SU-DHL-6 (cell line): ENCODE results near the gene GTPBP10.
A peak's percentile ranks its signal among the peaks of the same experiment; 100 is the strongest.

Experiments
- H2AFZ ChIP-seq: fragments of 200-600 bp; sonication (generic); 2 replicates; pipeline ENCODE4 v1.6.1; 2014; ENCODE audit warnings: low read depth, mild to moderate bottlenecking, moderate library complexity, mixed read lengths, antibody characterized with exemption, low read length; ENCODE audit not compliant: severe bottlenecking
- H3F3A ChIP-seq: fragments of 200-600 bp; shearing (Covaris generic); 2 replicates; pipeline ENCODE4 v1.6.0; 2016; ENCODE audit warnings: antibody characterized with exemption, mild to moderate bottlenecking; ENCODE audit not compliant: insufficient read depth
- H3K27ac ChIP-seq: fragments of 200-600 bp; sonication (generic); 2 replicates; pipeline ENCODE4 v1.5.1; 2016; ENCODE audit warnings: low read depth, mild to moderate bottlenecking, low read length, moderate library complexity, mixed read lengths
- H3K27me3 ChIP-seq: fragments of 200-600 bp; sonication (generic), shearing (Covaris generic); 2 replicates; pipeline ENCODE4 v1.6.0; 2014; ENCODE audit warnings: mild to moderate bottlenecking, low read length
- H3K36me3 ChIP-seq: fragments of 200-600 bp; sonication (generic); 2 replicates; pipeline ENCODE4 v1.6.1; 2014; ENCODE audit warnings: mild to moderate bottlenecking, low read length, mixed read lengths
- H3K4me2 ChIP-seq: fragments of 300-600, 200-600 bp; shearing (Covaris generic), sonication (generic); 2 replicates; pipeline ENCODE4 v1.6.0; 2014; ENCODE audit warnings: low read length, low read depth, mild to moderate bottlenecking; ENCODE audit not compliant: poor library complexity, severe bottlenecking
- H3K4me3 ChIP-seq: fragments of 200-600 bp; sonication (generic); 2 replicates; pipeline ENCODE4 v1.5.1; 2014; ENCODE audit warnings: antibody characterized with exemption, low read length, mild to moderate bottlenecking, mixed read lengths; ENCODE audit not compliant: insufficient read depth, poor library complexity, severe bottlenecking
- H3K79me2 ChIP-seq: fragments of 200-600 bp; sonication (generic); 2 replicates; pipeline ENCODE4 v1.6.1; 2014; ENCODE audit warnings: mild to moderate bottlenecking, low read length, moderate library complexity; ENCODE audit not compliant: insufficient read depth
- H3K9ac ChIP-seq: fragments of 200-600 bp; sonication (generic); 2 replicates; pipeline ENCODE4 v1.7.0; 2014; ENCODE audit warnings: mild to moderate bottlenecking, low read length
- H3K9me2 ChIP-seq: fragments of 200-600 bp; sonication (generic); replicated peaks from 2 replicates; pipeline ENCODE4 v1.6.1; 2014; ENCODE audit warnings: low read length; ENCODE audit not compliant: insufficient read depth
- H3K9me3 ChIP-seq: fragments of 200-600 bp; sonication (generic); 2 replicates; pipeline ENCODE4 v1.6.1; 2014; ENCODE audit warnings: low read length, mixed read lengths; ENCODE audit not compliant: insufficient read depth
- H4K20me1 ChIP-seq: fragments of 200-600 bp; sonication (generic); 2 replicates; pipeline ENCODE4 v1.6.1; 2014; ENCODE audit warnings: low read depth, mild to moderate bottlenecking, antibody characterized with exemption, low read length, moderate library complexity, mixed read lengths
- CTCF ChIP-seq: fragments of 200-600 bp; sonication (generic); IDR thresholded peaks from one replicate; pipeline ENCODE4 v1.5.1; 2017; ENCODE audit warnings: antibody characterized with exemption, mild to moderate bottlenecking, low read length, moderate library complexity; ENCODE audit not compliant: insufficient read depth, poor library complexity, severe bottlenecking
- EZH2phosphoT487 ChIP-seq: fragments of 200-600 bp; sonication (generic), shearing (Covaris generic); conservative IDR thresholded peaks from 2 replicates; pipeline ENCODE4 v1.6.1; 2018; ENCODE audit warnings: mild to moderate bottlenecking, antibody characterized with exemption, low read length, moderate library complexity, mixed read lengths

The GTPBP10 gene

DNA sequence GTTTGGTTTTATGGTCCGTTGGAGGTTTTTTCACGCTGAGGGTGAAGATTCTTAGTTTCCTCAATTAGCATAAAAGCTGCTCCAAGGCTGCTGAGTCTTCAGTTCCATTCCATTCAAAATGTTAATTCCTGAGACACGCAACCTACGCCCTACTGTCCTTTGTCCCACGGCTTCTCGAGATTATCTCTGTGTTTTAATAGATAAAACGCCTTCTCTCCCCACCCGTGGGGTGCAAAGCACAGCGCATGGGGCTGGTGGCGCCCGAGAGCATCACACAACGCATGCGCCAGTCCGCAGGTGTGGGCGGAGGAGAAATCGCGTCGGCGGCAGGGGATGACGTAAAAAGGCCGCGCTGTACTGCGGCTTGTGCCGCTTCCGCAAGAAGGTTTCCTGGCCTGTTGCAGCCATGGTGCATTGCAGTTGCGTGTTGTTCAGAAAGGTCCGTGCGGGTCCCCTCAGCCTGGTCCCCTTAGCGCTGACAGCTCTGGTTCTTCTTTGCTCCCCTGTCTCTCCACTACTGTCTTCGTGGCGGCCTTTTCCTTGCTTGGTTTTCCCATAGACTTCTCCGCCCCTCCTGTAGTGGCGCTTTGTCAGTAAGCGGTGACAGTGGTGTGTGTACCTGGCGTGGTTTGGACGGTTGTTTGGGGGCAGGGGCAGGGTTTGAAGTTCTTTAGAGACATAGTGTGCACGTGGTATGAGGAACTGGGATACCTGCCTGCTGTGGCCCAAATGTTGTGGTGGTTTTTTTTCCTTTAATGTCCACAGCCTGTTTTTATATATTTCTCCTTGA lies at the start of gene GTPBP10:
Gene GTPBP10 (plus strand): TSS at position 381 of the 790 bp plus-strand sequence. CDS start 26 bp downstream, at position 407.
- Histone ChIP-seq H3K27ac (peak within 1 kb of the TSS; percentile 72), H3K79me2 (peaks cover 49% of the 10 kb centered on the region), H3K4me3 (peak within 1 kb of the TSS; percentile 81)

GRCh38 chr7:90298145-90299038 lies 48.1 kb upstream of the GTPBP10 start:
- Histone ChIP-seq H3K4me3 (no peak overlapping the region), H3K4me2 (no peak overlapping the region), H2AFZ (no peak overlapping the region), H3K9ac (no peak overlapping the region), H3K9me3 (no peaks in the 10 kb centered on the region), H3K9me2 (no peaks in the 10 kb centered on the region), H3K36me3 (no peaks in the 10 kb centered on the region), H3K79me2 (no peaks in the 10 kb centered on the region), H4K20me1 (no peaks in the 10 kb centered on the region), H3K27ac (no peak overlapping the region), H3F3A (no peaks in the 10 kb centered on the region), H3K27me3 (no peaks in the 10 kb centered on the region)
- TF ChIP-seq EZH2phosphoT487 (no peak), CTCF (peak; percentile 70)

More for the DNA sequence above, at the start of gene GTPBP10:
- TF ChIP-seq CTCF (peak; percentile 89), EZH2phosphoT487 (no peak)
- no peaks in the 10 kb centered on the region for H4K20me1 ChIP-seq
- peak within 1 kb of the TSS; percentile 73 for H3K4me2 ChIP-seq
- H3K9me2 ChIP-seq: no peaks in the 10 kb centered on the region
- H3K9ac ChIP-seq: peak within 1 kb of the TSS; percentile 68
- no peaks in the 10 kb centered on the region for H3K27me3 ChIP-seq
- H2AFZ ChIP-seq: peak within 1 kb of the TSS; percentile 82
- H3F3A ChIP-seq: peaks cover 4% of the 10 kb centered on the region; the same call in 1 of the 2 replicates
- no peaks in the 10 kb centered on the region for H3K9me3 ChIP-seq
- H3K36me3 ChIP-seq: peaks cover 11% of the 10 kb centered on the region; the same call in 1 of the 2 replicates

- no peak overlapping the region for H2AFZ ChIP-seq
- no peak overlapping the region for H3K4me3 ChIP-seq
- H3K27ac ChIP-seq: no peak overlapping the region
- H4K20me1 ChIP-seq: no peaks in the 10 kb centered on the region
- no peak for TF ChIP-seq EZH2phosphoT487
- TF ChIP-seq CTCF: no peak
- no peak overlapping the region for H3K9ac ChIP-seq
- no peaks in the 10 kb centered on the region for H3K9me3 ChIP-seq
- no peak overlapping the region for H3K4me2 ChIP-seq
- no peaks in the 10 kb centered on the region for H3K36me3 ChIP-seq
- no peaks in the 10 kb centered on the region for H3K27me3 ChIP-seq
- H3F3A ChIP-seq: no peaks in the 10 kb centered on the region
- H3K79me2 ChIP-seq: no peaks in the 10 kb centered on the region
- no peaks in the 10 kb centered on the region for H3K9me2 ChIP-seq
These were observed 43.3 kb upstream of the GTPBP10 start for GRCh38 chr7:90303241-90303640.
